Measurements from ENCODE around the gene HRH2. TPM values are rescaled to one million over a fixed set of nuclear protein-coding genes. Genes with fewer than 3 reads are reported as not detected.
"Not testable (repeated sequence)": the region's sequence is repeated elsewhere in the genome, so short reads cannot be mapped to it uniquely, and the experiment has no call there.

Gene HRH2
- total RNA-seq, 1 donor from 2014 or later, result 96.9 TPM

DNA sequence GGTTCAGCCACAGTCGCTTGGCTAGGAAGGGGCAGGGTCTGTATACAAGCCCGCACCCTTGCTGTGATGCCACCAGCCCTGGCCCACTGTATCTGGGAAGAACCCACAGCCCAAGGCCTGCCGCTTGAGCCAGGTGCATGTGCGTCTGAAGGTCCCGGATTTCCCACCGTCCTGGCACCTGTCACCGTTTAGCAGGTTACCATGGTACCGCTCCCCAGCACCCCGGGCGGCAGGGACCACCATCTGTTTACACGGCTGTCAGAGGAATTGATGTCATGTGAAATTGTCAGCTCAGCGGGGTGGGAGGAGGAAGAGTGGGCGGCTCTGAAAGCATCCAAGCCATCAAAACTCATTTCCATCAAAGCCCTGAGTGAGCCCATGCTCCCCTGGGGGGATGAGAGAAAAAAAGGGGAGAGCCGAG, 92.7 kb downstream of the HRH2 start:
- intact Hi-C loops (cut with micrococcal nuclease), result no loop called here
- Mint-ChIP-seq H3K4me1 (ENCODE audit: low read depth) (peaks cover 6% of the 10 kb centered on the region), H3K27me3 (ENCODE audit: insufficient read depth) (peaks cover 24% of the 10 kb centered on the region), H3K36me3 (ENCODE audit: low read depth) (no peaks in the 10 kb centered on the region), H3K9me3 (peaks cover 4% of the 10 kb centered on the region), H3K4me3 (no peak overlapping the region), H3K27ac (no peak overlapping the region)
- no peak for DNase-seq (ENCODE audit: low spot score)

DNA sequence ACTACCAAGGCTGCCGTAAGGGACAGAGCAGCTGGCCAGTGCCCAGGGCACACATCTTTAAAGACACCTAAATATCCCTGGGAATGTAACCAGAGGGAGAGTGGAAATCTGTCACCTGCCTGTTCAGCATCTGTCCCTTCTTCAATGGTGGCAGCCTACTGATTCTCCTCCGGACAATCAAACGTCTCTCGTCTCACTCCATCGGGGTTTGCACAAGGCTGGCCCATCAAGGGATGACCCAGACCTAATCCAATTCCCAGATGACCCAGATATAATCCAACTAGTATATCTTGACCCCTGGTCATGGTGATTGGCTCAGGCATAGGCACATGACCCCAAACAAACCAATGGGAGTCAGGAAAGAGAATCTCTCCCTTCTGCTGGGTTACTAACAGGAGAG, 93.5 kb downstream of the HRH2 start:
- H3K4me1 Mint-ChIP-seq (ENCODE audit: low read depth), result peaks cover 6% of the 10 kb centered on the region
- H3K36me3 Mint-ChIP-seq (ENCODE audit: low read depth), result no peaks in the 10 kb centered on the region
- H3K4me3 Mint-ChIP-seq, result no peak overlapping the region
- H3K9me3 Mint-ChIP-seq, result peaks cover 4% of the 10 kb centered on the region
- peaks cover 21% of the 10 kb centered on the region for H3K27me3 Mint-ChIP-seq (ENCODE audit: insufficient read depth)
- intact Hi-C loops (cut with micrococcal nuclease), result no loop called here
- no peak for DNase-seq (ENCODE audit: low spot score)
- H3K27ac Mint-ChIP-seq, result no peak overlapping the region

GRCh38 chr5:175752826-175753535, 95.1 kb downstream of the HRH2 start:
- peaks cover 4% of the 10 kb centered on the region for H3K9me3 Mint-ChIP-seq
- peaks cover 28% of the 10 kb centered on the region for H3K27me3 Mint-ChIP-seq (ENCODE audit: insufficient read depth)
- intact Hi-C loops (cut with micrococcal nuclease), result no loop called here
- DNase-seq (ENCODE audit: low spot score), result no peak
- H3K4me1 Mint-ChIP-seq (ENCODE audit: low read depth), result no peaks in the 10 kb centered on the region
- H3K4me3 Mint-ChIP-seq, result no peak overlapping the region
- H3K27ac Mint-ChIP-seq, result no peak overlapping the region
- H3K36me3 Mint-ChIP-seq (ENCODE audit: low read depth), result peaks cover 2% of the 10 kb centered on the region

GRCh38 chr5:175753536-175754402, 95.9 kb downstream of the HRH2 start:
- intact Hi-C loops (cut with micrococcal nuclease), result no loop called here
- DNase-seq (ENCODE audit: low spot score), result no peak
- no peaks in the 10 kb centered on the region for H3K4me1 Mint-ChIP-seq (ENCODE audit: low read depth)
- H3K36me3 Mint-ChIP-seq (ENCODE audit: low read depth), result peaks cover 2% of the 10 kb centered on the region
- peaks cover 4% of the 10 kb centered on the region for H3K9me3 Mint-ChIP-seq
- peaks cover 25% of the 10 kb centered on the region for H3K27me3 Mint-ChIP-seq (ENCODE audit: insufficient read depth)
- H3K27ac Mint-ChIP-seq, result no peak overlapping the region
- no peak overlapping the region for H3K4me3 Mint-ChIP-seq

DNA sequence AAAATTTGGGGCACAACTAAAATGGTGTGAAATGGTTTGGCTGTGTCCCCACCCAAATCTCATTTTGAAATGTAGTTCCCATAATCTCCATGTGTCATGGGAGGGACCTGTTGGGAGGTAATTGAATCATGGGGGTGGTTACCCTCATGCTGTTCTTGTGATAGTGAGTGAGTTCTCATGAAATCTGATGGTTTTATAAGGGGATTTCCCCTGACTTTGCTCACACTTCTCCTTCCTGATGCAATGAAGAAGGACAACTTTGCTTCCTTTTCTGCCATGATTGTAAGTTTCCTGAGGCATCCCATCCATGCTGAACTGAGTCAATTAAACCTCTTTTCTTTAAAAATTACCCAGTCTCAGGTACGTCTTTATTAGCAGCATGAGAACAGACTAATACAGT, 102.1 kb downstream of the HRH2 start:
- H3K4me1 Mint-ChIP-seq (ENCODE audit: low read depth); DNase-seq (ENCODE audit: low spot score); H3K4me3 Mint-ChIP-seq; intact Hi-C loops (cut with micrococcal nuclease); H3K27ac Mint-ChIP-seq; H3K36me3 Mint-ChIP-seq (ENCODE audit: low read depth): not testable (repeated sequence)
- Mint-ChIP-seq H3K9me3 (peaks cover 13% of the 10 kb centered on the region), H3K27me3 (ENCODE audit: insufficient read depth) (peaks cover 21% of the 10 kb centered on the region)

Other genes with a start within 250 kb of the HRH2 start
- not detected in 2 replicates for gene DRD1, start 213.9 kb upstream of the HRH2 start, total RNA-seq
- 394 and 397 TPM in 2 replicates for gene SFXN1, start 179.5 kb upstream of the HRH2 start, total RNA-seq
- gene CPLX2, start 213.5 kb downstream of the HRH2 start, total RNA-seq, result not detected in 2 replicates